ENCODE data around the gene DAB2IP.
"Not testable (repeated sequence)": the region's sequence is repeated elsewhere in the genome, so short reads cannot be mapped to it uniquely, and the experiment has no call there.

DAB2IP gene

GRCh38 chr9:121642758-121643157, 8.7 kb upstream of the DAB2IP start:
- Histone ChIP-seq H3K4me1 (ENCODE audit: control insufficient read depth, insufficient read depth, low read length, poor library complexity, severe bottlenecking) (no peaks in the 10 kb centered on the region), H3K27ac (ENCODE audit: insufficient read depth, low read length, poor library complexity, severe bottlenecking) (no peak overlapping the region), H3K27me3 (replicated peaks; ENCODE audit: control insufficient read depth, insufficient read depth, low read length, poor library complexity, severe bottlenecking) (no peaks in the 10 kb centered on the region), H3K4me3 (ENCODE audit: insufficient read depth, low read depth, low read length, poor library complexity, severe bottlenecking) (no peak overlapping the region), H3K9me3 (ENCODE audit: control insufficient read depth, low read length) (no peaks in the 10 kb centered on the region), H3K36me3 (ENCODE audit: control insufficient read depth, insufficient read depth, low read length) (no peaks in the 10 kb centered on the region)
- DNase-seq: no peak

GRCh38 chr9:121643473-121643872, 8.0 kb upstream of the DAB2IP start:
- no peak overlapping the region for H3K4me3 ChIP-seq (ENCODE audit: insufficient read depth, low read depth, low read length, poor library complexity, severe bottlenecking)
- H3K27me3 ChIP-seq (replicated peaks; ENCODE audit: control insufficient read depth, insufficient read depth, low read length, poor library complexity, severe bottlenecking): no peaks in the 10 kb centered on the region
- no peaks in the 10 kb centered on the region for H3K36me3 ChIP-seq (ENCODE audit: control insufficient read depth, insufficient read depth, low read length)
- no peaks in the 10 kb centered on the region for H3K9me3 ChIP-seq (ENCODE audit: control insufficient read depth, low read length)
- DNase-seq: no peak
- H3K27ac ChIP-seq (ENCODE audit: insufficient read depth, low read length, poor library complexity, severe bottlenecking): no peak overlapping the region
- no peaks in the 10 kb centered on the region for H3K4me1 ChIP-seq (ENCODE audit: control insufficient read depth, insufficient read depth, low read length, poor library complexity, severe bottlenecking)

GRCh38 chr9:121644040-121644439, 7.4 kb upstream of the DAB2IP start:
- DNase-seq; H3K27ac ChIP-seq (ENCODE audit: insufficient read depth, low read length, poor library complexity, severe bottlenecking); H3K36me3 ChIP-seq (ENCODE audit: control insufficient read depth, insufficient read depth, low read length); H3K9me3 ChIP-seq (ENCODE audit: control insufficient read depth, low read length); H3K4me1 ChIP-seq (ENCODE audit: control insufficient read depth, insufficient read depth, low read length, poor library complexity, severe bottlenecking); H3K27me3 ChIP-seq (replicated peaks; ENCODE audit: control insufficient read depth, insufficient read depth, low read length, poor library complexity, severe bottlenecking); H3K4me3 ChIP-seq (ENCODE audit: insufficient read depth, low read depth, low read length, poor library complexity, severe bottlenecking): not testable (repeated sequence)

- H3K4me3 ChIP-seq (ENCODE audit: insufficient read depth, low read depth, low read length, poor library complexity, severe bottlenecking): no peak overlapping the region
- peaks cover 1% of the 10 kb centered on the region for H3K27me3 ChIP-seq (replicated peaks; ENCODE audit: control insufficient read depth, insufficient read depth, low read length, poor library complexity, severe bottlenecking)
- no peaks in the 10 kb centered on the region for H3K36me3 ChIP-seq (ENCODE audit: control insufficient read depth, insufficient read depth, low read length)
- DNase-seq: no peak
- no peak overlapping the region for H3K27ac ChIP-seq (ENCODE audit: insufficient read depth, low read length, poor library complexity, severe bottlenecking)
- no peaks in the 10 kb centered on the region for H3K9me3 ChIP-seq (ENCODE audit: control insufficient read depth, low read length)
- H3K4me1 ChIP-seq (ENCODE audit: control insufficient read depth, insufficient read depth, low read length, poor library complexity, severe bottlenecking): no peaks in the 10 kb centered on the region
These were observed 6.4 kb upstream of the DAB2IP start for GRCh38 chr9:121645003-121645402.

- no peak overlapping the region for H3K4me3 ChIP-seq (ENCODE audit: insufficient read depth, low read depth, low read length, poor library complexity, severe bottlenecking)
- no peaks in the 10 kb centered on the region for H3K4me1 ChIP-seq (ENCODE audit: control insufficient read depth, insufficient read depth, low read length, poor library complexity, severe bottlenecking)
- no peak for DNase-seq
- H3K27me3 ChIP-seq (replicated peaks; ENCODE audit: control insufficient read depth, insufficient read depth, low read length, poor library complexity, severe bottlenecking): peaks cover 12% of the 10 kb centered on the region
- no peaks in the 10 kb centered on the region for H3K9me3 ChIP-seq (ENCODE audit: control insufficient read depth, low read length)
- H3K36me3 ChIP-seq (ENCODE audit: control insufficient read depth, insufficient read depth, low read length): no peaks in the 10 kb centered on the region
- H3K27ac ChIP-seq (ENCODE audit: insufficient read depth, low read length, poor library complexity, severe bottlenecking): no peak overlapping the region
These were observed 5.3 kb upstream of the DAB2IP start for GRCh38 chr9:121645853-121646807.

GRCh38 chr9:121646992-121647391, 4.4 kb upstream of the DAB2IP start:
- DNase-seq: no peak
- Histone ChIP-seq H3K4me1 (ENCODE audit: control insufficient read depth, insufficient read depth, low read length, poor library complexity, severe bottlenecking) (peaks cover 4% of the 10 kb centered on the region), H3K27me3 (replicated peaks; ENCODE audit: control insufficient read depth, insufficient read depth, low read length, poor library complexity, severe bottlenecking) (peaks cover 18% of the 10 kb centered on the region), H3K36me3 (ENCODE audit: control insufficient read depth, insufficient read depth, low read length) (no peaks in the 10 kb centered on the region), H3K9me3 (ENCODE audit: control insufficient read depth, low read length) (no peaks in the 10 kb centered on the region), H3K4me3 (ENCODE audit: insufficient read depth, low read depth, low read length, poor library complexity, severe bottlenecking) (no peak overlapping the region), H3K27ac (ENCODE audit: insufficient read depth, low read length, poor library complexity, severe bottlenecking) (no peak overlapping the region)

- Histone ChIP-seq H3K27ac (ENCODE audit: insufficient read depth, low read length, poor library complexity, severe bottlenecking) (no peak overlapping the region), H3K27me3 (replicated peaks; ENCODE audit: control insufficient read depth, insufficient read depth, low read length, poor library complexity, severe bottlenecking) (peaks cover 28% of the 10 kb centered on the region), H3K9me3 (ENCODE audit: control insufficient read depth, low read length) (no peaks in the 10 kb centered on the region), H3K36me3 (ENCODE audit: control insufficient read depth, insufficient read depth, low read length) (no peaks in the 10 kb centered on the region), H3K4me3 (ENCODE audit: insufficient read depth, low read depth, low read length, poor library complexity, severe bottlenecking) (no peak overlapping the region), H3K4me1 (ENCODE audit: control insufficient read depth, insufficient read depth, low read length, poor library complexity, severe bottlenecking) (peaks cover 11% of the 10 kb centered on the region)
- no peak for DNase-seq
These were observed 3.3 kb upstream of the DAB2IP start for GRCh38 chr9:121648172-121648571.

GRCh38 chr9:121648799-121649198, 2.6 kb upstream of the DAB2IP start:
- no peak for DNase-seq
- no peak overlapping the region for H3K4me3 ChIP-seq (ENCODE audit: insufficient read depth, low read depth, low read length, poor library complexity, severe bottlenecking)
- H3K27ac ChIP-seq (ENCODE audit: insufficient read depth, low read length, poor library complexity, severe bottlenecking): no peak overlapping the region
- no peaks in the 10 kb centered on the region for H3K36me3 ChIP-seq (ENCODE audit: control insufficient read depth, insufficient read depth, low read length)
- no peaks in the 10 kb centered on the region for H3K9me3 ChIP-seq (ENCODE audit: control insufficient read depth, low read length)
- H3K4me1 ChIP-seq (ENCODE audit: control insufficient read depth, insufficient read depth, low read length, poor library complexity, severe bottlenecking): peaks cover 11% of the 10 kb centered on the region
- H3K27me3 ChIP-seq (replicated peaks; ENCODE audit: control insufficient read depth, insufficient read depth, low read length, poor library complexity, severe bottlenecking): peaks cover 31% of the 10 kb centered on the region

GRCh38 chr9:121649476-121650216, 1.8 kb upstream of the DAB2IP start:
- Histone ChIP-seq H3K4me1 (ENCODE audit: control insufficient read depth, insufficient read depth, low read length, poor library complexity, severe bottlenecking) (peaks cover 11% of the 10 kb centered on the region), H3K27ac (ENCODE audit: insufficient read depth, low read length, poor library complexity, severe bottlenecking) (no peak overlapping the region), H3K4me3 (ENCODE audit: insufficient read depth, low read depth, low read length, poor library complexity, severe bottlenecking) (no peak overlapping the region), H3K27me3 (replicated peaks; ENCODE audit: control insufficient read depth, insufficient read depth, low read length, poor library complexity, severe bottlenecking) (peaks cover 36% of the 10 kb centered on the region), H3K36me3 (ENCODE audit: control insufficient read depth, insufficient read depth, low read length) (no peaks in the 10 kb centered on the region), H3K9me3 (ENCODE audit: control insufficient read depth, low read length) (no peaks in the 10 kb centered on the region)
- DNase-seq: no peak

Measured in effector memory CD4-positive, alpha-beta T cell (primary cell).